HG03064 (cell line): ENCODE measurements around the gene MKNK2.
"Not testable (repeated sequence)": the region's sequence is repeated elsewhere in the genome, so short reads cannot be mapped to it uniquely, and the experiment has no call there.

Experiments used
- ATAC-seq: cut with Tn5 transposase; IDR thresholded peaks from one replicate; pipeline ENCODE4 v1.9.1; 2021; ENCODE audit warnings: low read depth; ENCODE audit not compliant: unreplicated experiment

Gene MKNK2

GRCh38 chr19:1998712-1999708 is 52.0 kb downstream of the MKNK2 start:
- no peak for ATAC-seq

- no peak for ATAC-seq
Observed at GRCh38 chr19:1997353-1998233, 53.5 kb downstream of the MKNK2 start.

GRCh38 chr19:1992759-1993260 is 58.2 kb downstream of the MKNK2 start:
- ATAC-seq = no peak

- ATAC-seq = no peak
Observed at GRCh38 chr19:1991018-1991913, 59.8 kb downstream of the MKNK2 start.

- no peak for ATAC-seq
Observed at GRCh38 chr19:1990230-1991017, 60.6 kb downstream of the MKNK2 start.

- ATAC-seq = no peak
Observed at GRCh38 chr19:1989513-1990229, 61.4 kb downstream of the MKNK2 start.

GRCh38 chr19:1988464-1988863 is 62.6 kb downstream of the MKNK2 start:
- not testable (repeated sequence) for ATAC-seq
